Left forelimb (tissue), 1 donor: ENCODE results near the gene MMD.
"Not testable (repeated sequence)": the region's sequence is repeated elsewhere in the genome, so short reads cannot be mapped to it uniquely, and the experiment has no call there.

ENCODE experiments used
- DNase-seq: peaks from one replicate; pipeline ENCODE4 v3.0.0-alpha.2; 2018; ENCODE audit warnings: low spot score

The MMD gene

GRCh38 chr17:55443904-55444303 is 22.3 kb upstream of the MMD start:
- DNase-seq = no peak

DNA sequence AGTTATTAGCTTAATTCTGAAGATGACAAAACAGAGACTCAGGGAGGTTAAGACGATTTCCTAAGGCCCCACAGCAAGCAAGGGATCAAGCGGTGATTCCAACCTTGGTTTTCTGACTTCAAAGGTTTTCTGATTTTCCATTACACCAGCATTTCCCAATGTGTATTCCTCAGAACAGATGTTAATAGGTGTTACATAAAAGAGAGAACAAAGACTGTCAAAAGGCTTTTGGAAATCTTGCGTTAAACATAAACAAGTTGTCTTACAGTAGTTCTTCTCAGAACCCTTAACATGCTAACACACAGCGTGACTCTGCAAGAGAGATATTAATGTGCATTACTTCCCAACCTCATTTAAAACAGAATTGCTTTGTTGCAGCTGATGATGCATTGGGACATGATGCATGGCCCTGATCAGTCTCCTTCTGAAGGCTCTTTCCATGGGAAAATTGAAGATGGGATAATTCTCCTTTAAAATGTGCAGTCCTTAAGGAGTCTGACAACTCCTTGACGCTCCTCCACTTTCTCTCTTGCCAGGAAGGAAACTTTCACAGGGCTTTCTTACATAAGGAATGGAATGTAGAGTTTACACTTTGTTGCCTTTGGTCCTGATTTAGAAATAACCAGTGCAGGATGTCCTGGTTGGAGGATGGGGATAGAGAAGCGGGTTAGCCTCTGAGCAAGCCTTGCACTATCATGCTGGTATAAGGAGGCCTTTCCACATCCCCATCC is 21.5 kb upstream of the MMD start:
- no peak for DNase-seq

DNA sequence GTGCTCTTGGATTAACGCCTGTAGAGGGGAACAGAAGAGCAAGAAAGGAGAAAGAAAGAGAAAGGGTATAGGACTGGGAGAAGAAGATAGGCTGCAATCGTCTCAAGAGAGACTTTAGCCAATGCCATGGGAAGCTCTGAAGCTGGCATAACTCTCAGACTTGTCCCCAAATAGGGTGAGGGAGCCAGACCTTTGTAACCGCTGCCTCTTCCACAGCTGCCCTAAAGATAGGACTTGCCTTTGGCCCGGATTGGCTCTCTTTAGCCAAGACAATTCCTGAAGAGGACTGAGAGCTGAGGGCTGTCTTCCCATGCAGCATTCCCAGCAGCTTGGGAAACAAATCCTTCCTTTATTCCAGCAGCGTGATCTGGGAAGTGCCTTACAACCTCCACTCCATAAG is 20.8 kb upstream of the MMD start:
- DNase-seq = no peak

DNA sequence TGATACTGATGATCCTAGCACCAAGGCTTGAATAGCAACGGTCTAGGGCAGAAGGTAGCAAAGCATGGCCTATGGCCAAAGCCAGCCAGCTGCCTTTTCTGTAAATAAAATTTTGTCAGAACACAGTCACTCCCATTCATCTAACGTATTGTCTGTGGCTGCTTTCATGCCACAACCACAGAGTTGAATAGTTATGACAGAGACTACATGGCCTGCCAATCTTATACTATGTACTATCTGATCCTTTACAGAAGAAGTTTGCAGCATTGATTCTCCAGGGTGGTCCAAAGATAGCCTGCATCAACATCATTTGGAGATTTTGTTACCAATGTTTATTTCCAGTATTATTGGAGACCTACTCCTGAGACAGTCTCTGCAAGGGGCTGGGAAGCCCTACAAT is 19.9 kb upstream of the MMD start:
- DNase-seq = no peak

DNA sequence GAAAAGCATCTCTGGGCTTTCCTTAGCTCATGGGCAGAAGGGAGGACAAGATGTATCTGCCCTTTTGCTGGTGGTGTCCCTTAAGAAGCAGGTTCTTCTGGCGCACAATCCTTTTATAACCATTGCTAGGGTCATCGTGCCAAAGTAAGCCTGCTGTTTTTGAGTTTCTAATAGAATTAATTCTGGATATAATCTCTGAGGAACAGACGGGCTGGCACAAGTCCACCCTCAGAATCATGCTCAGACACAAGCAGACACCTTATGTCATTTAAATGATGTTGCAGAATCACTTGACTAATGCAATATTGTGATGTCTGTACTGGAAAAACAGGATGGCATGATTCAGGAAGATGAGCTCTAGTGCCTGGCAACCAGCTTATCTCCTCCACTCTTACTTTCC is 18.8 kb upstream of the MMD start:
- no peak for DNase-seq

GRCh38 chr17:55437159-55437605 is 15.5 kb upstream of the MMD start:
- no peak for DNase-seq

- no peak for DNase-seq
Measured at GRCh38 chr17:55436224-55437158, 14.9 kb upstream of the MMD start.

DNA sequence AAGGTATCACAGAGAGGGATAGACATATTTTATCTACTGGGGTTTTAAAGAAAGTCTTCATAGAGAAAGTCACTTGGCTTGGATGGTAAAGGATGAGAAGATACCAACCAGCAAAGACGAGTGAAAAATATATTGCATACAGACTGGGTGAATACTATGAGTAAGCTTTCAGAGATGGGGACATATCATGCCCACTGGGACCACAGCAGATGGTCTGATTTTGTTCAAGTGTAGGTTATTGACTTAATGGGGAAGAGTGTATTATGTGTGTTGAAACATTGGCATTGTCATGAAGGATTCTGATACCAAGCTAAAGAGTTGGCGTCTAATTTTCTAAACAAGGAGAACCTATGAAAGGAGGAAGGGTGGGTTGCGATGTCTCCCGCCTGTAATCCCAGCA is 13.8 kb upstream of the MMD start:
- DNase-seq = no peak

DNA sequence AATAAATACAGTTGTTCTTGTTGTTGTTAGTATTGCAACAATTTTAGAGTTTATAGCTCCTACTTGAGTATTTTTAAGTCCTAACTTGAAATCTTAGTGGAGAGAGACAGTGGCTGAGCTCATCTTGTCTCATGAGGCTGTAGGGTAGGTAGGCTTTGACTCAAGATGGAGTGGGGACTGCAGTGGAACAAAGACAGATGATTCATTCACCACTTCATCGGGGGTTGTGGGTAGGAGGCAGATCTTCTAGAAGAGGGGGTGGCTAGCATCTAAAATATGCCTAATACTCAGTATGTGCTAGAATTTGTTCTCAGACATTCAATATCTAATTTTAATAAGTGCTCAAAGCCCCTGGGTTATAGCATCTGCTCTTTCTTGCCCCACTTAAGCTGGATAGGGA is 13.1 kb upstream of the MMD start:
- DNase-seq = no peak

- DNase-seq = no peak
Measured at GRCh38 chr17:55433629-55434422, 12.2 kb upstream of the MMD start.

- DNase-seq = no peak
Measured at GRCh38 chr17:55433029-55433628, 11.5 kb upstream of the MMD start.

GRCh38 chr17:55432358-55433028 is 10.9 kb upstream of the MMD start:
- DNase-seq = no peak

DNA sequence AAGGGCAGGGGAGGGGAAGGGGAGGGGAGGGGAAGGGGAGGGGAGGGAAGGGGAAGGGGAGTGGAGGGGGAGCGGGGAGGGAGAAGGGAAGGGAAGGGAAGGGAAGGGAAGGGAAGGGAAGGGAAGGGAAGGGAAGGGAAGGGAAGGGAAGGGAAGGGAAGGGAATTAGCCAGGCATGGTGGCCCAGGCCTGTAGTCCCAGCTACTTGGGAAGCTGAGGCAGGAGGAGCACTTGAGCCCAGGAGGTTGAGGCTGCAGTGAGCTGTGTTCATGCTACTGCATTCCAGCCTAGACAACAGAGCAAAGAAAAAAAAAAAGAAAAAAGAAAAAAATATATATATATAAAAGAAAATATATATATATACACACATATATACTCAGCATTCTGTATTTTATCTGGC is 10.3 kb upstream of the MMD start:
- DNase-seq = not testable (repeated sequence)

- DNase-seq = no peak
Measured at GRCh38 chr17:55430541-55431288, 9.1 kb upstream of the MMD start.

DNA sequence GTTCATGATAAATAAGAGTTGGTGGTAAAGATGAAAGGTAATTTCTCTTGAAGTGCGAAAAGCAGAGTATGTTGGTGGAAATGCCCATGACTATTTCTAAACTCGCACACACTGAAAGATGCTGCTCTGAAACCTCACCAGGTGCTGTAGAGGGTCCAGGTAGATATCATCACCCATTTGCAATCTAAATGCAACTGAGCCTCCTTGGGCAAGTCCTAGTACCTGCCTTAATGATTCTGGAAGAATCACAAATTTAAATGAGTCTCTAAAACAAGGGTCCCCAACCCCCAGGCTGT is 5.9 kb upstream of the MMD start:
- no peak for DNase-seq

DNA sequence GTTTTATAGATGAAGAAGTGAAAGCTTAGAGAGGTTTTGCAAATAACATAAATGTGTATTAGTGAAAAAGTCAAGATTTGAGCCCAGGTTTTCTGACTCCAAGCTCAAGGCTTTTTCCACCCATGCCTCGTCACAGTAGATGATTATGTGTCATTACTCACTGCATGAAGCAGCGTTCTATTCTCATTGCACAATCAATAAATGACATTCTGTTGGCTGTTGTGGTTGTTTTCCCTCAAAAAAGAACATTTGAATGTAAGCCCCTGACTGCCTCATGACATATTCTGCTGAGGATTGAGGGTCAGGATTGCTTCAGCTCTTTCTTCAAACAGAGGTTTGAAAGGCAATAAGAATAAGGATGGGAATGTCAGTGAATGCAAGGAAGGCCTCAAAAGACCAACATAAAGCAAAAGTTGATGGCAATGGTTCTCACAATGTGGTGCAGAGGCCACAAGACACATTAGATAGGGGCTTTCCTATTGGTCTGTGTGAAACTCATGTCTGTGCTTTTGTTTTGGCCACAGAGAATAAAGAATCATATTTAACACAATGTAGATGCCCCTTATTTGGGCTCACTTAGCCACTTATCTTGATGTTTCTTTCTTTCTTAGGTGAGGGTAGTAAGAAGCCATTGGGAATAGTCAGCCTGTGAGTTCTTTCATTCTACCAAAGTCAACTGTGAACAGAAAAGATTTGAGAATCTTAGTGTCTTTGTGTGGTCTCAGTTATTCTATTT is 5.4 kb upstream of the MMD start:
- DNase-seq = no peak

GRCh38 chr17:55424893-55425540 is 3.4 kb upstream of the MMD start:
- DNase-seq = no peak

- no peak for DNase-seq
Measured at GRCh38 chr17:55423535-55423934, 1.9 kb upstream of the MMD start.

DNA sequence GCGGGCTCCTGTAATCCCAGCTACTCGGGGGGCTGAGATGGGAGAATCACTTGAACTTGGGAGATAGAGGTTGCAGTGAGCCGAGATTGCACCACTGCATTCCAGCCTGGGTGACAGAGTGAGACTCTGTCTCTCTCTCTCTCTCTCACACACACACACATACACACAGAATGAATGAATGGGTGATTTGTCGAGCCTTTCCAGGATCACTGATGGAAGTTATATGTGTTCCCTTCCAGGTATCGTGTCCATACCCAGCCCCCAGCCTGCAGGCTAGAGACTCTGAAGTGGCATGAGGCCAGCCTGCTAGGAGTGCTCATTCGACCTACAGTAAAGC is 1.2 kb upstream of the MMD start:
- not testable (repeated sequence) for DNase-seq

- peak; percentile 70 for DNase-seq
Measured at GRCh38 chr17:55420776-55421178, 858 bp downstream of the MMD start.
